GM06990 (cell line): ENCODE results near the gene MFSD11.
"Not testable (repeated sequence)": the region's sequence is repeated elsewhere in the genome, so short reads cannot be mapped to it uniquely, and the experiment has no call there.

ENCODE experiments used
- DNase-seq: peaks from one replicate; pipeline ENCODE4 v3.0.0-alpha.2; 2011; ENCODE audit not compliant: insufficient read length; ENCODE audit errors: extremely low read depth
- H3K27me3 ChIP-seq: replicated peaks from 2 replicates; pipeline ENCODE4 v1.6.0; 2011; ENCODE audit warnings: low read length; ENCODE audit not compliant: control insufficient read depth, insufficient read depth
- H3K36me3 ChIP-seq: 2 replicates; pipeline ENCODE4 v1.5.1; 2011; ENCODE audit warnings: low read length; ENCODE audit not compliant: control insufficient read depth, insufficient read depth
- H3K4me3 ChIP-seq: replicated peaks from 2 replicates; pipeline ENCODE4 v1.5.1; 2011; ENCODE audit warnings: low read depth, mild to moderate bottlenecking, control low read depth, low read length
- TF ChIP-seq, protein P1 (sequence below): IDR thresholded peaks from 2 replicates; pipeline ENCODE4 v1.5.1; 2011; ENCODE audit warnings: low read length, control low read depth, mild to moderate bottlenecking, inconsistent platforms; ENCODE audit not compliant: insufficient read depth, poor library complexity, severe bottlenecking

MFSD11 gene

GRCh38 chr17:76695059-76695831, 42.7 kb upstream of the MFSD11 start:
- TF ChIP-seq, protein P1, sequence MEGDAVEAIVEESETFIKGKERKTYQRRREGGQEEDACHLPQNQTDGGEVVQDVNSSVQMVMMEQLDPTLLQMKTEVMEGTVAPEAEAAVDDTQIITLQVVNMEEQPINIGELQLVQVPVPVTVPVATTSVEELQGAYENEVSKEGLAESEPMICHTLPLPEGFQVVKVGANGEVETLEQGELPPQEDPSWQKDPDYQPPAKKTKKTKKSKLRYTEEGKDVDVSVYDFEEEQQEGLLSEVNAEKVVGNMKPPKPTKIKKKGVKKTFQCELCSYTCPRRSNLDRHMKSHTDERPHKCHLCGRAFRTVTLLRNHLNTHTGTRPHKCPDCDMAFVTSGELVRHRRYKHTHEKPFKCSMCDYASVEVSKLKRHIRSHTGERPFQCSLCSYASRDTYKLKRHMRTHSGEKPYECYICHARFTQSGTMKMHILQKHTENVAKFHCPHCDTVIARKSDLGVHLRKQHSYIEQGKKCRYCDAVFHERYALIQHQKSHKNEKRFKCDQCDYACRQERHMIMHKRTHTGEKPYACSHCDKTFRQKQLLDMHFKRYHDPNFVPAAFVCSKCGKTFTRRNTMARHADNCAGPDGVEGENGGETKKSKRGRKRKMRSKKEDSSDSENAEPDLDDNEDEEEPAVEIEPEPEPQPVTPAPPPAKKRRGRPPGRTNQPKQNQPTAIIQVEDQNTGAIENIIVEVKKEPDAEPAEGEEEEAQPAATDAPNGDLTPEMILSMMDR = no peak
- no peak for DNase-seq
- Histone ChIP-seq H3K4me3 (no peak overlapping the region), H3K27me3 (no peaks in the 10 kb centered on the region; the same call in 1 of the 2 replicates), H3K36me3 (no peaks in the 10 kb centered on the region)

GRCh38 chr17:76696763-76697701, 40.9 kb upstream of the MFSD11 start:
- H3K36me3 ChIP-seq = no peaks in the 10 kb centered on the region
- peak; percentile 55 for DNase-seq

GRCh38 chr17:76697702-76698465, 40.0 kb upstream of the MFSD11 start:
- Histone ChIP-seq H3K36me3 (no peaks in the 10 kb centered on the region), H3K4me3 (no peak overlapping the region), H3K27me3 (no peaks in the 10 kb centered on the region; the same call in 1 of the 2 replicates)
- DNase-seq = no peak
- TF ChIP-seq, protein P1 = no peak

More at GRCh38 chr17:76696763-76697701, 40.9 kb upstream of the MFSD11 start:
- TF ChIP-seq, protein P1 = no peak
- Histone ChIP-seq H3K27me3 (no peaks in the 10 kb centered on the region; the same call in 1 of the 2 replicates), H3K4me3 (no peak overlapping the region)

DNA sequence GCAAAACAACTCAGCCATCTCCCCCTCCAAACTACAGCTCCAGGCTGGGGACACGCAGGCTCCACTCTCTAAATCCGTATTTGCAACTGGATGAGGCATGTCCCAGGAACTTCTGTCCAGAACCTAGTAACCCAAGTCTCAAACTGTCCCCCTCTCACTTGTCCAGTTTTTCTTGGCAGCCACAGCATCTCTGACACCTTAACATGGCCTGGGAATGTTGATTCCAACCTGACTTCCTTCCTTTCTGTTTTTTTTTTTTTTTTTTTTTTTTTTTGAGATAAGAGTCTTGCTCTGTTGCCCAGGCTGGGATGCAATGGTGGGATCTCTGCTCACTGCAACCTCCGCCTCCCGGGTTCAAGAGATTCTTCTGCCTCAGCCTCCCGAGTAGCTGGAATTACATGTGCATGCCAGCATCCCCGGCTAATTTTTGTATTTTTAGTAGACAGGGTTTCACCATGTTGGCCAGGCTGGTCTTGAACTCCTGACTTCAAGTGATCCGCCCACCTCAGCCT, 39.4 kb upstream of the MFSD11 start:
- not testable (repeated sequence) for H3K36me3 ChIP-seq, H3K4me3 ChIP-seq, H3K27me3 ChIP-seq, DNase-seq

DNA sequence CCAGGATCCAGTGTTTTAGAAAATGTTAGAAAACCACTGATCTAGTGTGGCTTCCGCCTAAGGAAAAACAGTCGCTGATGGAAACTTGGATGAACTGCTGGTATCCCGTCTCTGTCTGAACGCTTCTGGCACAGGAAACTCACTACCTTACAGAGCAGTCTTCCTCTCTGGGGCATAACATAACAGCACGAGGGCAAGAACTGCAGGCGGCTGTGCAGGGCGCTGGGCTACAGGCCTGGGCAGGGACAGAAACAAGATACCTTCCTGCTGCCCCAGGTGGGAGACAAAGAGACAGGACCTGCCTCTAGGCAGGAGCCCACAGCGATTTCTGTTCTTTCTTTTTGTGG, 37.7 kb upstream of the MFSD11 start:
- no peaks in the 10 kb centered on the region; the same call in 1 of the 2 replicates for H3K27me3 ChIP-seq
- no peak for DNase-seq
- no peak overlapping the region for H3K4me3 ChIP-seq
- H3K36me3 ChIP-seq = no peaks in the 10 kb centered on the region
- TF ChIP-seq, protein P1 = no peak
